ENCODE data around the gene RNF144A. TPM values are rescaled to one million over a fixed set of nuclear protein-coding genes. Genes with fewer than 3 reads are reported as not detected.

The RNF144A gene
- total and polyA plus RNA-seq, 2 donors (not counting 3 experiments of a cell fraction or from before 2014, with no cell fraction given), result 9.7 to 28.8 TPM

GRCh38 chr2:6914828-6915227, 2.4 kb upstream of the RNF144A start:
- ChIA-PET CTCF (interaction anchor here (0.8 to 4.7 kb wide), 7 partner anchors 13 to 136 kb away, joined by 3 to 40 read pairs (median 8); no protein-coding TSS in a partner anchor), POLR2A (no interaction called here)
- H3K9ac ChIP-seq (replicated peaks; ENCODE audit: extremely low read depth, insufficient read depth, low read length), result no peak overlapping the region
- H3K9me1 ChIP-seq (replicated peaks; ENCODE audit: control insufficient read depth, extremely low read depth, insufficient read depth, low read length), result no peaks in the 10 kb centered on the region
- DNase-seq (ENCODE audit: low read depth, low spot score) (peak; percentile 60), FAIRE-seq (peak; percentile 72)
- dilution Hi-C loops (cut with MboI; ENCODE audit: extremely low pct_ligation_motif_present, low sequenced_read_pairs) (no loop called here), intact Hi-C loops (cut with micrococcal nuclease) (loop anchor here (5.0 kb wide), 2 partner anchors 112 to 1762 kb away; no protein-coding TSS in a partner anchor)
- no peak overlapping the region for H3K4me2 ChIP-seq (ENCODE audit: insufficient read depth, low read length)
- no TSS peak for BruUV-seq (replicated peaks)
- H3K4me3 ChIP-seq (replicated peaks in 1 of 3; ENCODE audit: insufficient read depth in 1 of 3, low read depth in 1 of 3, low read length in 3 of 3), result no peak overlapping the region
- H4K20me1 ChIP-seq (replicated peaks; ENCODE audit: control insufficient read depth, extremely low read depth, insufficient read depth, low read length), result no peaks in the 10 kb centered on the region
- H3K4me1 ChIP-seq (ENCODE audit: control insufficient read depth, extremely low read depth, insufficient read depth, low read length), result no peaks in the 10 kb centered on the region
- no peak overlapping the region for H2AFZ ChIP-seq (ENCODE audit: low read depth, low read length)
- TF ChIP-seq GATA2 (IDR thresholded peaks at IDR 0.05; ENCODE audit: insufficient read depth, insufficient read length, low read depth, low read length), result no peak
- TF ChIP-seq JUN (IDR thresholded peaks at IDR 0.05; ENCODE audit: borderline replicate concordance, insufficient read depth, insufficient read length, low read depth), result peak; percentile 91
- peak; percentile 41 for TF ChIP-seq FOS (IDR thresholded peaks at IDR 0.05; ENCODE audit: borderline replicate concordance, insufficient read depth, low read length)
- H3K9me3 ChIP-seq (replicated peaks; ENCODE audit: control insufficient read depth, insufficient read depth, low read length), result no peaks in the 10 kb centered on the region
- no peaks in the 10 kb centered on the region for H3K79me2 ChIP-seq (ENCODE audit: control insufficient read depth, insufficient read depth, low read length)
- no peak overlapping the region for H3K27ac ChIP-seq (ENCODE audit: insufficient read depth, low read depth, low read length)
- H3K27me3 ChIP-seq (ENCODE audit: control insufficient read depth in 2 of 2, insufficient read depth in 2 of 2, low read length in 2 of 2), result peaks cover 0 to 9% of the 10 kb centered on the region in 2 experiments
- H3K36me3 ChIP-seq (ENCODE audit: control insufficient read depth in 2 of 2, extremely low read depth in 1 of 2, insufficient read depth in 2 of 2, low read length in 2 of 2), result no peaks in the 10 kb centered on the region

GRCh38 chr2:6915399-6915798, 1.8 kb upstream of the RNF144A start:
- H3K4me3 ChIP-seq (replicated peaks in 1 of 3; ENCODE audit: insufficient read depth in 1 of 3, low read depth in 1 of 3, low read length in 3 of 3), result no peak overlapping the region
- ChIA-PET CTCF (interaction anchor here (0.8 to 4.7 kb wide), 15 partner anchors 7 to 136 kb away, joined by 3 to 40 read pairs (median 7); partner anchors contain the start of gene RSAD2), POLR2A (no interaction called here)
- FAIRE-seq (no peak), DNase-seq (ENCODE audit: low read depth, low spot score) (no peak)
- peaks cover 0 to 9% of the 10 kb centered on the region in 2 experiments for H3K27me3 ChIP-seq (ENCODE audit: control insufficient read depth in 2 of 2, insufficient read depth in 2 of 2, low read length in 2 of 2)
- intact Hi-C loops (cut with micrococcal nuclease), result loop anchor here (5.0 kb wide), 2 partner anchors 112 to 1762 kb away; no protein-coding TSS in a partner anchor
- no peaks in the 10 kb centered on the region for H3K9me1 ChIP-seq (replicated peaks; ENCODE audit: control insufficient read depth, extremely low read depth, insufficient read depth, low read length)
- no peak overlapping the region for H3K27ac ChIP-seq (ENCODE audit: insufficient read depth, low read depth, low read length)
- no peaks in the 10 kb centered on the region for H3K4me1 ChIP-seq (ENCODE audit: control insufficient read depth, extremely low read depth, insufficient read depth, low read length)
- no peak overlapping the region for H2AFZ ChIP-seq (ENCODE audit: low read depth, low read length)
- H3K36me3 ChIP-seq (ENCODE audit: control insufficient read depth in 2 of 2, extremely low read depth in 1 of 2, insufficient read depth in 2 of 2, low read length in 2 of 2), result no peaks in the 10 kb centered on the region
- dilution Hi-C loops (cut with MboI; ENCODE audit: extremely low pct_ligation_motif_present, low sequenced_read_pairs), result no loop called here
- no peak overlapping the region for H3K4me2 ChIP-seq (ENCODE audit: insufficient read depth, low read length)
- no peaks in the 10 kb centered on the region for H3K9me3 ChIP-seq (replicated peaks; ENCODE audit: control insufficient read depth, insufficient read depth, low read length)
- TF ChIP-seq EZH2 (IDR thresholded peaks at IDR 0.05; ENCODE audit: borderline replicate concordance, low read depth, low read length, severe bottlenecking) (no peak), FOS (IDR thresholded peaks at IDR 0.05; ENCODE audit: borderline replicate concordance, insufficient read depth, low read length) (no peak), MAX (IDR thresholded peaks at IDR 0.05; ENCODE audit: insufficient read depth, insufficient read length) (no peak), JUN (IDR thresholded peaks at IDR 0.05; ENCODE audit: borderline replicate concordance, insufficient read depth, insufficient read length, low read depth) (no peak), POLR2A (IDR thresholded peaks at IDR 0.05; ENCODE audit: low read depth, low read length) (no peak), GATA2 (IDR thresholded peaks at IDR 0.05; ENCODE audit: insufficient read depth, insufficient read length, low read depth, low read length) (no peak), MYC (IDR thresholded peaks at IDR 0.05; ENCODE audit: low read depth, low read length) (no peak), CTCF (IDR thresholded peaks at IDR 0.05; ENCODE audit: extremely low read depth in 1 of 2, insufficient read depth in 1 of 2, low read depth in 1 of 2, low read length in 2 of 2) (no peak), POLR2AphosphoS5 (IDR thresholded peaks at IDR 0.05; ENCODE audit: insufficient read depth, low read depth, low read length) (no peak)
- no peaks in the 10 kb centered on the region for H4K20me1 ChIP-seq (replicated peaks; ENCODE audit: control insufficient read depth, extremely low read depth, insufficient read depth, low read length)
- no TSS peak for BruUV-seq (replicated peaks)
- H3K79me2 ChIP-seq (ENCODE audit: control insufficient read depth, insufficient read depth, low read length), result no peaks in the 10 kb centered on the region
- H3K9ac ChIP-seq (replicated peaks; ENCODE audit: extremely low read depth, insufficient read depth, low read length), result no peak overlapping the region

Data from endothelial cell of umbilical vein (primary cell).